Measurements from ENCODE around the gene RBMXL3.

Gene RBMXL3

DNA sequence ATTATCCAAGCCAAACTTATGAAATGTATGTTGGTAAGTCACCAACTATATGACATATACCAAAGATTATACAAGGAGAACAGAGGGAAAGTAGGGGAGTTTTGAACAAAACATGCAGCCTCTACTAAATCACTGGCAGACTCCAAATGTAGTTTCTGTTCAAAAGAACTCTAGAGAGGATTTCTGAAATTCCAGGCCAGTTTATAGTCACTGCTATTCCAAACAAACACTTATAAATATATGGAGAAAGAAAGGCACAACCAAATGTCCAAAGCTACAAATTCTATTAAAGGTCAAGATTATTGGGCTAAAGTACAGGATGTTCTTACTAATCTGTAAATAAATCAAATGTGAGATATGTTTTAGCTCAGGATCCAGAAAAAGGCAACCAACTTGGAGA is 47.4 kb downstream of the RBMXL3 start:
- TF ChIP-seq, protein P1, sequence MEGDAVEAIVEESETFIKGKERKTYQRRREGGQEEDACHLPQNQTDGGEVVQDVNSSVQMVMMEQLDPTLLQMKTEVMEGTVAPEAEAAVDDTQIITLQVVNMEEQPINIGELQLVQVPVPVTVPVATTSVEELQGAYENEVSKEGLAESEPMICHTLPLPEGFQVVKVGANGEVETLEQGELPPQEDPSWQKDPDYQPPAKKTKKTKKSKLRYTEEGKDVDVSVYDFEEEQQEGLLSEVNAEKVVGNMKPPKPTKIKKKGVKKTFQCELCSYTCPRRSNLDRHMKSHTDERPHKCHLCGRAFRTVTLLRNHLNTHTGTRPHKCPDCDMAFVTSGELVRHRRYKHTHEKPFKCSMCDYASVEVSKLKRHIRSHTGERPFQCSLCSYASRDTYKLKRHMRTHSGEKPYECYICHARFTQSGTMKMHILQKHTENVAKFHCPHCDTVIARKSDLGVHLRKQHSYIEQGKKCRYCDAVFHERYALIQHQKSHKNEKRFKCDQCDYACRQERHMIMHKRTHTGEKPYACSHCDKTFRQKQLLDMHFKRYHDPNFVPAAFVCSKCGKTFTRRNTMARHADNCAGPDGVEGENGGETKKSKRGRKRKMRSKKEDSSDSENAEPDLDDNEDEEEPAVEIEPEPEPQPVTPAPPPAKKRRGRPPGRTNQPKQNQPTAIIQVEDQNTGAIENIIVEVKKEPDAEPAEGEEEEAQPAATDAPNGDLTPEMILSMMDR (conservative IDR thresholded peaks at IDR 0.05), result no peak
- H3K27ac ChIP-seq, result no peak overlapping the region

DNA sequence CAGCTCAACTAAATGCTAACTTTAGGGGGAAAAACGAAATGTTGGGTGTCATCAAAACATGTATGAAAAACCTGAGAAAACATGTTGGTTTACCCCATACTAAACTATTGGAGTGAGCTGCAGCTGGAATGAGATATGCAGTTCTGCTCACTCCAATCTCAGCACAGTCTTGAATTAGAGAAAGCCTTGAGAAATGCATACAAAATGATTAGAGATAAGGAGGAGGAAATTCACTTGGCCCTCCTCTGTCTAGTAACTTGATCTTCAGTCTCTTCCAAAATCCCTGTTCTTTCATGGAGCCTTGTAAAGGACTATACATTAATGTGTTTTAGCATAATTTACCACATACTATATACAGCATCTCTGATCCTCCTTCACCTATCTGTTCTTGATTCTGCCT is 47.8 kb downstream of the RBMXL3 start:
- TF ChIP-seq, protein P1 (conservative IDR thresholded peaks at IDR 0.05), result no peak
- H3K27ac ChIP-seq, result no peak overlapping the region
